Nephron (organoid): Measurements from ENCODE around the gene CSTF1.

Source experiments
- H3K27ac Mint-ChIP-seq, 3 experiments: 2 replicates each; pipeline ENCODE4 v1.8.0; 2020; ENCODE audit warnings: mixed read lengths in 3 of 3, mild to moderate bottlenecking in 2 of 3, moderate library complexity in 1 of 3
- H3K27me3 Mint-ChIP-seq: 2 replicates; pipeline ENCODE4 v1.8.0; 2021; ENCODE audit warnings: low read depth, mild to moderate bottlenecking, moderate library complexity, mixed read lengths
- H3K36me3 Mint-ChIP-seq: 2 replicates; pipeline ENCODE4 v1.8.0; 2020; ENCODE audit warnings: low read depth, mixed read lengths
- H3K4me1 Mint-ChIP-seq: 2 replicates; pipeline ENCODE4 v1.8.0; 2020; ENCODE audit warnings: mixed read lengths
- H3K4me3 Mint-ChIP-seq, 3 experiments: 2 replicates each; pipeline ENCODE4 v1.8.0; 2020; ENCODE audit warnings: mild to moderate bottlenecking in 3 of 3, mixed read lengths in 3 of 3, moderate library complexity in 2 of 3
- H3K9me3 Mint-ChIP-seq: 2 replicates; pipeline ENCODE4 v1.8.0; 2020; ENCODE audit warnings: mixed read lengths
- CTCF ChIP-seq, 3 experiments: fragments of 200-600 bp; sonication (generic); IDR thresholded peaks; one replicate each; pipeline ENCODE4 v1.5.0; 2021; ENCODE audit warnings: antibody characterized with exemption in 3 of 3; ENCODE audit not compliant: unreplicated experiment in 3 of 3

CSTF1 gene

GRCh38 chr20:56428410-56428809 is 36.0 kb downstream of the CSTF1 start:
- no peak for TF ChIP-seq CTCF (IDR thresholded peaks at IDR 0.05; ENCODE audit: unreplicated experiment in 3 of 3)
- H3K27me3 Mint-ChIP-seq, result no peaks in the 10 kb centered on the region
- H3K36me3 Mint-ChIP-seq, result no peaks in the 10 kb centered on the region
- H3K9me3 Mint-ChIP-seq, result no peaks in the 10 kb centered on the region
- H3K27ac Mint-ChIP-seq, result peak overlapping the region in 2 of 3 experiments; percentile 47 to 61
- H3K4me3 Mint-ChIP-seq, result peak overlapping the region in 1 of 3 experiments; percentile 51
- H3K4me1 Mint-ChIP-seq, result peaks cover 57% of the 10 kb centered on the region

GRCh38 chr20:56428881-56429280 is 36.4 kb downstream of the CSTF1 start:
- Mint-ChIP-seq H3K36me3 (no peaks in the 10 kb centered on the region), H3K4me1 (peaks cover 62% of the 10 kb centered on the region), H3K9me3 (no peaks in the 10 kb centered on the region), H3K4me3 (peak overlapping the region in 1 of 3 experiments; percentile 53), H3K27ac (peak overlapping the region in 2 of 3 experiments; percentile 47 to 66), H3K27me3 (no peaks in the 10 kb centered on the region)
- TF ChIP-seq CTCF (IDR thresholded peaks at IDR 0.05; ENCODE audit: unreplicated experiment in 3 of 3), result no peak

GRCh38 chr20:56429502-56429901 is 37.1 kb downstream of the CSTF1 start:
- H3K4me3 Mint-ChIP-seq, result peak overlapping the region in 1 of 3 experiments; percentile 53
- no peak for TF ChIP-seq CTCF (IDR thresholded peaks at IDR 0.05; ENCODE audit: unreplicated experiment in 3 of 3)
- H3K36me3 Mint-ChIP-seq, result no peaks in the 10 kb centered on the region
- H3K9me3 Mint-ChIP-seq, result no peaks in the 10 kb centered on the region
- no peaks in the 10 kb centered on the region for H3K27me3 Mint-ChIP-seq
- peak overlapping the region in 2 of 3 experiments; percentile 47 to 66 for H3K27ac Mint-ChIP-seq
- H3K4me1 Mint-ChIP-seq, result peaks cover 65% of the 10 kb centered on the region

GRCh38 chr20:56429941-56430340 is 37.5 kb downstream of the CSTF1 start:
- no peak for TF ChIP-seq CTCF (IDR thresholded peaks at IDR 0.05; ENCODE audit: unreplicated experiment in 3 of 3)
- Mint-ChIP-seq H3K27me3 (no peaks in the 10 kb centered on the region), H3K4me1 (peaks cover 68% of the 10 kb centered on the region)

GRCh38 chr20:56430461-56430860 is 38.0 kb downstream of the CSTF1 start:
- Mint-ChIP-seq H3K27ac (peak overlapping the region; percentile 25 to 62 (median 47)), H3K36me3 (no peaks in the 10 kb centered on the region), H3K9me3 (no peaks in the 10 kb centered on the region), H3K27me3 (no peaks in the 10 kb centered on the region), H3K4me1 (peaks cover 71% of the 10 kb centered on the region), H3K4me3 (peak overlapping the region in 1 of 3 experiments; percentile 38)
- no peak for TF ChIP-seq CTCF (IDR thresholded peaks at IDR 0.05; ENCODE audit: unreplicated experiment in 3 of 3)

More at GRCh38 chr20:56429941-56430340, 37.5 kb downstream of the CSTF1 start:
- no peaks in the 10 kb centered on the region for H3K9me3 Mint-ChIP-seq
- peak overlapping the region in 2 of 3 experiments; percentile 47 to 66 for H3K27ac Mint-ChIP-seq
- H3K36me3 Mint-ChIP-seq, result no peaks in the 10 kb centered on the region
- H3K4me3 Mint-ChIP-seq, result peak overlapping the region in 1 of 3 experiments; percentile 53

GRCh38 chr20:56430957-56431356 is 38.5 kb downstream of the CSTF1 start:
- TF ChIP-seq CTCF (IDR thresholded peaks at IDR 0.05; ENCODE audit: unreplicated experiment in 3 of 3), result no peak
- Mint-ChIP-seq H3K9me3 (no peaks in the 10 kb centered on the region), H3K4me3 (peak overlapping the region in 1 of 3 experiments; percentile 20), H3K27me3 (no peaks in the 10 kb centered on the region), H3K4me1 (peaks cover 71% of the 10 kb centered on the region), H3K27ac (peak overlapping the region; percentile 25 to 62 (median 47)), H3K36me3 (no peaks in the 10 kb centered on the region)
